ENCODE data around the gene OR10K1. TPM values are rescaled to one million over a fixed set of nuclear protein-coding genes. Genes with fewer than 3 reads are reported as not detected.

OR10K1 gene
- total and polyA plus RNA-seq, 4 donors: not detected

GRCh38 chr1:158445376-158445775, 16.3 kb upstream of the OR10K1 start:
- no peaks in the 10 kb centered on the region for H3K9me3 ChIP-seq (ENCODE audit: control insufficient read depth in 4 of 4, low read length in 3 of 4)
- no peak overlapping the region for H3K9ac ChIP-seq (ENCODE audit: low read depth in 1 of 2, low read length in 2 of 2)
- TF ChIP-seq HNF4A (conservative IDR thresholded peaks at IDR 0.05): no peak
- TF ChIP-seq JUND (IDR thresholded peaks at IDR 0.05): no peak
- no peak for TF ChIP-seq YY1 (IDR thresholded peaks at IDR 0.05)
- H3K36me3 ChIP-seq (ENCODE audit: control insufficient read depth in 4 of 4, insufficient read depth in 3 of 4, low read depth in 1 of 4, low read length in 3 of 4): no peaks in the 10 kb centered on the region
- H3K27me3 ChIP-seq (ENCODE audit: control insufficient read depth in 4 of 4, insufficient read depth in 4 of 4, low read length in 3 of 4): no peaks in the 10 kb centered on the region
- DNase-seq (ENCODE audit: low spot score): no peak
- H3K4me3 ChIP-seq (ENCODE audit: low read depth in 1 of 3, low read length in 3 of 3): no peak overlapping the region
- no peak overlapping the region for H3K27ac ChIP-seq (ENCODE audit: low read depth in 1 of 2, low read length in 2 of 2)
- no peaks in the 10 kb centered on the region for H3K4me1 ChIP-seq (ENCODE audit: control insufficient read depth in 4 of 4, insufficient read depth in 4 of 4, low read length in 3 of 4)
- WGBS: 67% methylated on average over 4 of the region's 4 CpGs

GRCh38 chr1:158454537-158454936, 7.1 kb upstream of the OR10K1 start:
- DNase-seq (ENCODE audit: low spot score): no peak
- Histone ChIP-seq H3K9me3 (ENCODE audit: control insufficient read depth in 4 of 4, low read length in 3 of 4) (peaks cover 0 to 6% (median 0%) of the 10 kb centered on the region in 4 donors), H3K27ac (ENCODE audit: low read depth in 1 of 2, low read length in 2 of 2) (no peak overlapping the region), H3K4me1 (ENCODE audit: control insufficient read depth in 4 of 4, insufficient read depth in 4 of 4, low read length in 3 of 4) (no peaks in the 10 kb centered on the region), H3K36me3 (ENCODE audit: control insufficient read depth in 4 of 4, insufficient read depth in 3 of 4, low read depth in 1 of 4, low read length in 3 of 4) (no peaks in the 10 kb centered on the region), H3K4me3 (ENCODE audit: low read depth in 1 of 3, low read length in 3 of 3) (no peak overlapping the region), H3K27me3 (ENCODE audit: control insufficient read depth in 4 of 4, insufficient read depth in 4 of 4, low read length in 3 of 4) (no peaks in the 10 kb centered on the region), H3K9ac (ENCODE audit: low read depth in 1 of 2, low read length in 2 of 2) (no peak overlapping the region)
- TF ChIP-seq RAD21 (IDR thresholded peaks at IDR 0.05): no peak
- no peak for TF ChIP-seq REST (IDR thresholded peaks at IDR 0.05)
- 69% methylated on average over 1 of the region's 1 CpG for WGBS

GRCh38 chr1:158457246-158457645, 4.4 kb upstream of the OR10K1 start:
- no peak for TF ChIP-seq NR2F2 (IDR thresholded peaks at IDR 0.05)
- TF ChIP-seq JUND (IDR thresholded peaks at IDR 0.05): no peak
- no peak for TF ChIP-seq CTCF (IDR thresholded peaks at IDR 0.05; ENCODE audit: low read depth, low read length, missing input control)
- no peak for TF ChIP-seq MAX (IDR thresholded peaks at IDR 0.05)
- TF ChIP-seq SP1 (IDR thresholded peaks at IDR 0.05): no peak
- no peak for TF ChIP-seq RXRA (IDR thresholded peaks at IDR 0.05)
- no peak for TF ChIP-seq TAF1 (conservative IDR thresholded peaks at IDR 0.05)
- no peak for TF ChIP-seq YY1 (IDR thresholded peaks at IDR 0.05)
- no peak for TF ChIP-seq FOXA1 (IDR thresholded peaks at IDR 0.05)
- no peak for TF ChIP-seq REST (IDR thresholded peaks at IDR 0.05)
- TF ChIP-seq RAD21 (IDR thresholded peaks at IDR 0.05): no peak
- TF ChIP-seq ATF3 (IDR thresholded peaks at IDR 0.05): no peak
- no peak for TF ChIP-seq EGR1 (IDR thresholded peaks at IDR 0.05; ENCODE audit: low read depth in 2 of 2)
- TF ChIP-seq GABPA (IDR thresholded peaks at IDR 0.05 in 1 of 2, conservative IDR thresholded peaks at IDR 0.05 in 1 of 2): no peak
- no peak for TF ChIP-seq FOXA2 (IDR thresholded peaks at IDR 0.05)
- Histone ChIP-seq H3K9ac (ENCODE audit: low read depth in 1 of 2, low read length in 2 of 2) (no peak overlapping the region), H3K4me1 (ENCODE audit: control insufficient read depth in 4 of 4, insufficient read depth in 4 of 4, low read length in 3 of 4) (no peaks in the 10 kb centered on the region), H3K4me3 (ENCODE audit: low read depth in 1 of 3, low read length in 3 of 3) (no peak overlapping the region), H3K36me3 (ENCODE audit: control insufficient read depth in 4 of 4, insufficient read depth in 3 of 4, low read depth in 1 of 4, low read length in 3 of 4) (no peaks in the 10 kb centered on the region), H3K27ac (ENCODE audit: low read depth in 1 of 2, low read length in 2 of 2) (no peak overlapping the region), H3K27me3 (ENCODE audit: control insufficient read depth in 4 of 4, insufficient read depth in 4 of 4, low read length in 3 of 4) (peaks cover 0 to 7% (median 0%) of the 10 kb centered on the region in 4 donors), H3K9me3 (ENCODE audit: control insufficient read depth in 4 of 4, low read length in 3 of 4) (peaks cover 0 to 6% (median 0%) of the 10 kb centered on the region in 4 donors)
- DNase-seq (ENCODE audit: low spot score): no peak

Data from liver (tissue), 9 donors.